Hematopoietic multipotent progenitor cell treated with erythropoietin and hydrocortisone succinate and interleukin-3 and kit ligand, for 6 days (in vitro differentiated cells): ENCODE results near the gene CHRD.

Experiments
- DNase-seq: peaks from one replicate; pipeline ENCODE4 v3.0.0-alpha.2; 2015

Gene CHRD

GRCh38 chr3:184384342-184384741 is 4.5 kb downstream of the CHRD start:
- no peak for DNase-seq

- no peak for DNase-seq
Measured at GRCh38 chr3:184384856-184385422, 5.1 kb downstream of the CHRD start.

GRCh38 chr3:184386047-184386806 is 6.4 kb downstream of the CHRD start:
- no peak for DNase-seq

GRCh38 chr3:184387174-184387714 is 7.4 kb downstream of the CHRD start:
- DNase-seq: no peak

- DNase-seq: no peak
Measured at GRCh38 chr3:184388164-184388935, 8.5 kb downstream of the CHRD start.

GRCh38 chr3:184388936-184389230 is 9.0 kb downstream of the CHRD start:
- DNase-seq: no peak

- DNase-seq: no peak
Measured at GRCh38 chr3:184389384-184389783, 9.5 kb downstream of the CHRD start.

- no peak for DNase-seq
Measured at GRCh38 chr3:184389935-184390528, 10.2 kb downstream of the CHRD start.

- DNase-seq: no peak
Measured at GRCh38 chr3:184391266-184391665, 11.4 kb downstream of the CHRD start.

- no peak for DNase-seq
Measured at GRCh38 chr3:184395320-184395660, 15.4 kb downstream of the CHRD start.

GRCh38 chr3:184399410-184399809 is 19.6 kb downstream of the CHRD start:
- DNase-seq: no peak

GRCh38 chr3:184405075-184406030 is 25.5 kb downstream of the CHRD start:
- DNase-seq: peak; percentile 69

- DNase-seq: no peak
Measured at GRCh38 chr3:184409331-184409926, 29.6 kb downstream of the CHRD start.

- no peak for DNase-seq
Measured at GRCh38 chr3:184409946-184410500, 30.2 kb downstream of the CHRD start.

GRCh38 chr3:184414418-184415202 is 34.8 kb downstream of the CHRD start:
- no peak for DNase-seq

- no peak for DNase-seq
Measured at GRCh38 chr3:184415203-184415490, 35.3 kb downstream of the CHRD start.

- DNase-seq: peak; percentile 86
Measured at GRCh38 chr3:184417619-184418327, 37.9 kb downstream of the CHRD start.

- no peak for DNase-seq
Measured at GRCh38 chr3:184419171-184419570, 39.3 kb downstream of the CHRD start.

- no peak for DNase-seq
Measured at GRCh38 chr3:184423561-184423960, 43.7 kb downstream of the CHRD start.

- no peak for DNase-seq
Measured at GRCh38 chr3:184426691-184427141, 46.9 kb downstream of the CHRD start.
